Kidney (tissue), 14 donors: Measurements from ENCODE around the gene SAMD4A. TPM values are rescaled to one million over a fixed set of nuclear protein-coding genes. Genes with fewer than 3 reads are reported as not detected.

Source experiments
- DNase-seq, 5 donors: peaks; one replicate each; pipeline ENCODE4 v3.0.0-alpha.2; 2013 to 2020
- FAIRE-seq: peaks from 2 replicates; lab custom pipeline; 2012; peaks lifted over from hg19 to GRCh38; lab: Jason Lieb, UNC
- H3K27ac ChIP-seq, 2 donors: one replicate each; pipeline ENCODE4 v1.7.0; 2013; ENCODE audit warnings: low read depth in 2 of 2, low read length in 2 of 2, inconsistent platforms in 1 of 2
- H3K27me3 ChIP-seq: one replicate; pipeline ENCODE4 v1.7.1; 2013; ENCODE audit warnings: low read length, inconsistent platforms; ENCODE audit not compliant: control insufficient read depth, insufficient read depth
- H3K36me3 ChIP-seq, 3 donors: one replicate each; pipeline versions ENCODE4 v1.7.0 to v1.7.1; 2013; ENCODE audit warnings: low read length in 3 of 3, control low read depth in 1 of 3, inconsistent platforms in 1 of 3; ENCODE audit not compliant: insufficient read depth in 3 of 3, control insufficient read depth in 2 of 3
- H3K4me1 ChIP-seq, 3 donors: one replicate each; pipeline versions ENCODE4 v1.7.0 to v1.7.1; 2013; ENCODE audit warnings: low read length in 3 of 3, inconsistent platforms in 1 of 3, low read depth in 1 of 3; ENCODE audit not compliant: control insufficient read depth in 2 of 3, insufficient read depth in 2 of 3
- H3K4me3 ChIP-seq, 3 donors: one replicate each; pipeline versions ENCODE4 v1.7.0 to v1.8.1; 2013; ENCODE audit warnings: low read length in 3 of 3, control low read depth in 1 of 3, inconsistent platforms in 1 of 3
- H3K9ac ChIP-seq, 3 donors: one replicate each; pipeline versions ENCODE4 v1.7.0 to v1.7.1; 2013; ENCODE audit warnings: low read length in 3 of 3, control low read depth in 1 of 3, inconsistent platforms in 1 of 3
- H3K9me3 ChIP-seq, 3 donors: one replicate each; pipeline versions ENCODE4 v1.7.0 to v1.7.1; 2013; ENCODE audit warnings: low read length in 3 of 3, control low read depth in 1 of 3, inconsistent platforms in 1 of 3; ENCODE audit not compliant: control insufficient read depth in 2 of 3, insufficient read depth in 1 of 3
- intact Hi-C: fragments of 100-400 bp; cut with DNase I; formaldehyde crosslinking; loops from one replicate; pipeline ENCODE4 v1.11.1; 2022
- polyA plus RNA-seq: library from polyadenylated mRNA; stranded (reverse); fragments of 350-450 nt; fragmentation: Illumina TruSeq; extraction: RNeasy Lipid Tissue Mini Kit (QIAGEN cat#74804); gene quantifications from one replicate; pipeline ENCODE4 v1.2.3, GENCODE V29; 2014; ENCODE audit warnings: low read depth, low replicate concordance; ENCODE audit not compliant: insufficient read depth
- total RNA-seq: library from RNA; stranded (reverse); fragmentation: NEBNext Ultra II Directional; extraction: Animal tissue kit (Norgen Biotek cat#: 25700); gene quantifications from one replicate; pipeline ENCODE4 v1.2.1, GENCODE V29; 2021
- TF ChIP-seq, protein P1 (sequence below): IDR thresholded peaks from 3 replicates; pipeline ENCODE4 v1.5.1; 2012; ENCODE audit warnings: mild to moderate bottlenecking, moderate library complexity, borderline replicate concordance; ENCODE audit not compliant: insufficient read depth; ENCODE audit errors: extremely low read depth
- donor health status: control.
- donor health status: control.
- donor health status: control.
- donor health status: control.
- donor health status: control.
- donor health status: DM: yes; HTN: yes; CAD: no.
- donor health status: Normal renal cell carcinoma (clear cell type).

The SAMD4A gene
- total and polyA plus RNA-seq, 2 donors from 2014 or later, result 7.4 to 46.5 TPM

GRCh38 chr14:54535126-54535525, 31.8 kb upstream of the SAMD4A start:
- H3K36me3 ChIP-seq, result peaks cover 0 to 5% (median 3%) of the 10 kb centered on the region in 3 donors
- FAIRE-seq, result no peak
- no peak overlapping the region for H3K9ac ChIP-seq
- H3K9me3 ChIP-seq, result no peaks in the 10 kb centered on the region
- no peak overlapping the region for H3K27ac ChIP-seq
- TF ChIP-seq, protein P1, sequence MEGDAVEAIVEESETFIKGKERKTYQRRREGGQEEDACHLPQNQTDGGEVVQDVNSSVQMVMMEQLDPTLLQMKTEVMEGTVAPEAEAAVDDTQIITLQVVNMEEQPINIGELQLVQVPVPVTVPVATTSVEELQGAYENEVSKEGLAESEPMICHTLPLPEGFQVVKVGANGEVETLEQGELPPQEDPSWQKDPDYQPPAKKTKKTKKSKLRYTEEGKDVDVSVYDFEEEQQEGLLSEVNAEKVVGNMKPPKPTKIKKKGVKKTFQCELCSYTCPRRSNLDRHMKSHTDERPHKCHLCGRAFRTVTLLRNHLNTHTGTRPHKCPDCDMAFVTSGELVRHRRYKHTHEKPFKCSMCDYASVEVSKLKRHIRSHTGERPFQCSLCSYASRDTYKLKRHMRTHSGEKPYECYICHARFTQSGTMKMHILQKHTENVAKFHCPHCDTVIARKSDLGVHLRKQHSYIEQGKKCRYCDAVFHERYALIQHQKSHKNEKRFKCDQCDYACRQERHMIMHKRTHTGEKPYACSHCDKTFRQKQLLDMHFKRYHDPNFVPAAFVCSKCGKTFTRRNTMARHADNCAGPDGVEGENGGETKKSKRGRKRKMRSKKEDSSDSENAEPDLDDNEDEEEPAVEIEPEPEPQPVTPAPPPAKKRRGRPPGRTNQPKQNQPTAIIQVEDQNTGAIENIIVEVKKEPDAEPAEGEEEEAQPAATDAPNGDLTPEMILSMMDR, result no peak
- intact Hi-C loops, result no loop called here
- no peak for DNase-seq
- H3K4me1 ChIP-seq, result no peaks in the 10 kb centered on the region
- no peaks in the 10 kb centered on the region for H3K27me3 ChIP-seq
- no peak overlapping the region for H3K4me3 ChIP-seq

DNA sequence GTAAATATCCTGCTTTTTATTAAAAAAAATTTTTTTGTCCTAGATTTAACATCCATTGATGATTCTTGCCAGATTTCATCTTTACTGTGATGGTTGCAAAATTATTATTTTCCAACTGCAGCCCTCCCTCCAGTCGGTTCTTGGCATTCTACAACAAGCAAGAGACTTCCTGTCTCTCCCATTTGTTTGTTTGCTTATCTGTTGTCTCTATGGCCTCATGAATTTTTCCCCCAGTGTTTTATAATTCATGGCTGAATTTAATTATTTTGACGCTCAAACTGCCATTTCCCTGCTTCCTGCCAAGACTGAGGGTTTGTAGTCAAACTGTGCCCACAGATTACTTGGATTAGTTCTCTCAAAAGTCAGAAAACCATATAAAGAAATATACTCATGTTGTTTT, 31.3 kb upstream of the SAMD4A start:
- H3K4me1 ChIP-seq, result no peaks in the 10 kb centered on the region
- H3K4me3 ChIP-seq, result no peak overlapping the region
- H3K36me3 ChIP-seq, result peaks cover 0 to 5% (median 3%) of the 10 kb centered on the region in 3 donors
- intact Hi-C loops, result no loop called here
- no peak for FAIRE-seq
- peak in 1 of 5 donors; percentile 27 for DNase-seq
- TF ChIP-seq, protein P1, result no peak
- no peak overlapping the region for H3K27ac ChIP-seq
- H3K9ac ChIP-seq, result no peak overlapping the region
- H3K27me3 ChIP-seq, result no peaks in the 10 kb centered on the region
- no peaks in the 10 kb centered on the region for H3K9me3 ChIP-seq

DNA sequence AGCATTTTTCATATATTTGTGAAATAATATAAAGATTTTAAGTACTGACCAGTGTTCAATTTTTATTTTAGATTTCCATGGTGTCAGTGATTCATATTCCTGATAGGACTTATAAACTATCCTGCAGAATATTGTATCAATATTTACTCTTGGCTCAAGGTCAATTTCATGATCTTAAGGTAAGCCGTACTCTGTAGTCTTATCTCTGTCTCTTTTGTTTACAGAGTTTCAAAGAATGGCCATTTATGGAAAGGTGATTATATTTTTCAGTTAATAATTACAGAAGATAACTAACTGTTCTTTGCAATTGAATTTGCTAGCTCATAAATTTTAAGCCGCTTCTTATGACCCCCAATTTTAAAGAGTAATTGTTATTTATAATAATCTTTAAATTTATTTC, 29.3 kb upstream of the SAMD4A start:
- DNase-seq (no peak), FAIRE-seq (no peak)
- intact Hi-C loops, result no loop called here
- H3K9ac ChIP-seq, result no peak overlapping the region
- H3K27ac ChIP-seq, result no peak overlapping the region
- H3K36me3 ChIP-seq, result peaks cover 0 to 5% (median 3%) of the 10 kb centered on the region in 3 donors
- H3K4me1 ChIP-seq, result no peaks in the 10 kb centered on the region
- TF ChIP-seq, protein P1, result no peak
- H3K9me3 ChIP-seq, result no peaks in the 10 kb centered on the region
- no peaks in the 10 kb centered on the region for H3K27me3 ChIP-seq
- H3K4me3 ChIP-seq, result no peak overlapping the region

DNA sequence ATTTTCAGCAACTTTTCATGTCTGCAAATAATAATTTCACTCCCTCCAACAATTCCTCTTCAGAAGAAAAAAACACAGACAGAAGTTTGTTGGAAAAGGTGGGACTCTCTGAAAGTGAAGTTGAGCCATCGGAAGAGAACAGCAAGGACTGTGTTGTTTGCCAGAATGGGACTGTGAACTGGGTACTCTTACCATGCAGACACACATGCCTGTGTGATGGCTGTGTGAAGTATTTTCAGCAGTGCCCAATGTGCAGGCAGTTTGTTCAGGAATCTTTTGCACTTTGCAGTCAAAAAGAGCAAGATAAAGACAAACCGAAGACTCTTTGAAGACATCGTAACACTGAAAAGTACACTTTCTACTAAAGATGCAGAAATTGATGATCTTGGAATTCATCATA, 28.9 kb upstream of the SAMD4A start:
- DNase-seq (no peak), FAIRE-seq (no peak)
- no peak overlapping the region for H3K27ac ChIP-seq
- H3K9me3 ChIP-seq, result no peaks in the 10 kb centered on the region
- no peaks in the 10 kb centered on the region for H3K27me3 ChIP-seq
- no peak overlapping the region for H3K4me3 ChIP-seq
- H3K4me1 ChIP-seq, result no peaks in the 10 kb centered on the region
- intact Hi-C loops, result no loop called here
- no peak overlapping the region for H3K9ac ChIP-seq
- TF ChIP-seq, protein P1, result no peak
- peaks cover 0 to 5% (median 3%) of the 10 kb centered on the region in 3 donors for H3K36me3 ChIP-seq
